ENCODE measurements around the gene CXorf58.
"Not testable (repeated sequence)": the region's sequence is repeated elsewhere in the genome, so short reads cannot be mapped to it uniquely, and the experiment has no call there.

Gene CXorf58

DNA sequence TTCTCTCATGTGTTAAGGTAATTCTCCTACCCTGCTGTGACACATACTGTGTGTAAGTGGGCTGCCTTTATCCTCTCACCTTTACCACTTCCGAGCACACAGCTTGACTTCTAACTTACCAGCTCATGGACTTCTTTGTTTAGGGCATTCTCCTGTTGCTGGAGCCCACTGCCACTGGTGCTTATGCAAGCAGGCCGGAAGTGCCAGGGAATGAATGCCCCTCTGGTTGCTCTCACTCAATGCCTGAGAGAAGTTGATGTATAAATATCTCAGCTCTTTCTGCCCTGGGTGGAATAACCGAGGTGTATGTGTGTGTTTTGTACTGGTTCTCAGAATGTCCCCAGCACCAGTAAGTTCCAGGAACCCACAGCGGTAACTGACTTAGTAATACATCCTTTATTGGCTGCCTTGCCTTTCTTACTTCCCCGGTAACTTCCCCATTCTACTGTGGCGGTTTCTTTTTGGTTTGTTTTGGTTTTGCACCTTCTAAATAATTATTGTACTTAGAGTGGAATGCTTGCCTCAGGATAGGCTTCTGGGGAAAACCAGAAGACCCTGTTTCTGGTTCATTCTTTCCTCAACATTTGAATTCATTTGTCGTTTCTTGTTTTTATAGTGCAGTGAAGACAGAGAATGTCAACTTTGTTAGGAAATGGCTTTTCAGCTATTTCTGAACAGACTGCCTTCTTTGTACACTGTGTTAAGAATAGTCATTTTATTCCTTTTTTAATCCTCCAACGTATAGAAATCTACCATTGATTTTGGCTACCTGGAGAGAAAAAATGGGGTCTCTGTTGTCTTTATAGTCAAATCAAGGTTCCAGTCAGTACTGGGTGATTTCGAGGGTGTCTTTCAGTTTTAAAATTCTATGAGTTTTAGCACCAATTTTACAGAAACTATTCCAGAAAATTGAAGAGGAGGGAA is 45.4 kb downstream of the CXorf58 start:
- DNase-seq (ENCODE audit: low spot score): no peak

GRCh38 chrX:23953908-23954269 is 46.1 kb downstream of the CXorf58 start:
- DNase-seq (ENCODE audit: low spot score): no peak

GRCh38 chrX:23954396-23954795 is 46.6 kb downstream of the CXorf58 start:
- no peak for DNase-seq (ENCODE audit: low spot score)

- no peak for DNase-seq (ENCODE audit: low spot score)
Observed at GRCh38 chrX:23959781-23960180, 52.0 kb downstream of the CXorf58 start.

DNA sequence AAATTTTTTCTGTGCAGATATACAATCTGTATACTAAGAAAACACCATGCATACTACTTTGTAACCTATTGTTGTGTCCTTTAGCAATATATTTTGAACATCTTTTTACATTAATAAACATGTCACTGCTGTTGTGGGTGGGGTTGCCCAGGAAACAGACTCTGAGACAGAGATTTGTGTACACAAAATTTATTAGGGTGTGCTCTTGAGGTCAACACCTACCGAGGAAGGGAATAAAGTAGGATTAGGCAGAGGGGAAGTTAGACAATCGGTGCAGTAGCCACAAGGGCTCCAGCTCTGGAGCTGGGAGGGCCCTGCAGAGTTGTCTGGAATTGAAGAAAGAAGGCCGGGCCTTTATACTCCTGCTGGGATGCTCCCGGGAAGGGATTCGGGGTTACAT is 56.4 kb downstream of the CXorf58 start:
- DNase-seq (ENCODE audit: low spot score): no peak

DNA sequence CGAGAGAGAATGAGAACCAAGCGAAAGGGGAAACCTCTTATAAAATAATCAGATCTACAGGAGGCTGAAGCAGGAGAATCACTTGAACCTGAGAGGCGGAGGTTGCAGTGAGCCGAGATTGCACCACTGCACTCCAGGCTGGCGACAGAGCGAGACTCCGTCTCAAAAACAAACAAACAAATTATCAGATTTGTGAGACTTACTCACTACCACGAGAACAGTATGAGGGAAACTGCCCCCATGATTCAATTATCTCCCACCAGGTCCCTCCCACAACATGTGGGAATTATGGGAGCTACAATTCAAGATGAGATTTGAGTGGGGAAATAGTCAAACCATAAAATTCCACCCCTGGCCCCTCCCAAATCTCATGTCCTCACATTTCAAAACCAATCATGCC is 57.8 kb downstream of the CXorf58 start:
- not testable (repeated sequence) for DNase-seq (ENCODE audit: low spot score)

- DNase-seq (ENCODE audit: low spot score): no peak
Observed at GRCh38 chrX:23978491-23978890, 70.7 kb downstream of the CXorf58 start.

GRCh38 chrX:23980011-23980441 is 72.2 kb downstream of the CXorf58 start:
- no peak for DNase-seq (ENCODE audit: low spot score)

GRCh38 chrX:23981222-23981621 is 73.4 kb downstream of the CXorf58 start:
- DNase-seq (ENCODE audit: low spot score): no peak

DNA sequence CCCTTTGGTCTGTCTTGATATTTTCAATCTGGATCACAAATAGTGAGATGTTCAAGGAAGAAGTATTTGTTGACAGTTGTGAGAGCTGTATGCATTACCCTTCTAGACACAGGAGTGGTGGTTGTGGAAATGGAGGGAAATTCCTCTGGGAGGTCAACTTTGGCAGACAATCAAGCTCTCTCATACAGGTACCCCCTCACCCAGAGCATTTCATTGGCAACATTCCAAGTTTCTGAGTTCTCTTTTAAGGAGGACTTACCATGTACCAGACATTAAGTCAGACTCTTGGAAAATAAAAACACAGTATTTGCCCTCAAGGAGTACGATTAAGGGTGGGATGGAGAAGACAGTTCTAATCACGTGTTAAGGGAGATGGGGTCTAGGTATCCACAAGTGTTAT is 73.9 kb downstream of the CXorf58 start:
- DNase-seq (ENCODE audit: low spot score): no peak

DNA sequence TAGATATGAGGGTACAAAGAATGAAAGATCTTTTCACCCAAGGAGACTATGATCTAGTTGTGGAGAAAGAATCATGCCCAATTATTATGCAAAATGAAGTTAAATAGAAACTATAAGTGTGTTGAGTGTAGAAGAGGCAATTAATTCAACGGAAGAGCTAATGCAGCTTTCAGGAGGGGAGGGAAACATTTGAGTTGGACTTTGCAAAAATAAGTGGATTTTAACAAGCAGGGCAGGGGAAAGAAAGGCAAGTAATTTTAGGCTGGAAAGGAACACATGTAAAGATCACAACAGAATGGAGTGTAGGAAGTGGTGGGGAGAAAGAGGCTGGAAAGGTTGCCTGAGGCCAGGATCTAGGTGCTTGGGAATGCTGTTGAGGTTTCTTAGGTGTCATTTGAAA is 75.1 kb downstream of the CXorf58 start:
- no peak for DNase-seq (ENCODE audit: low spot score)
